PFSK-1 (cell line): Measurements from ENCODE around the gene SPATA31D4. TPM values are rescaled to one million over a fixed set of nuclear protein-coding genes. Genes with fewer than 3 reads are reported as not detected.
"Not testable (repeated sequence)": the region's sequence is repeated elsewhere in the genome, so short reads cannot be mapped to it uniquely, and the experiment has no call there.

Experiments
- FOXP2 ChIP-seq: optimal IDR thresholded peaks from 2 replicates; pipeline ENCODE3; 2011; ENCODE audit warnings: borderline replicate concordance, control low read depth, inconsistent platforms; ENCODE audit not compliant: insufficient read depth; ENCODE audit errors: extremely low read length, extremely low read depth
- POLR2AphosphoS5 ChIP-seq: IDR thresholded peaks from 2 replicates; pipeline ENCODE4 v1.6.1; 2012; ENCODE audit warnings: low read depth, mild to moderate bottlenecking, control low read depth, low read length, moderate library complexity
- SIN3A ChIP-seq: IDR thresholded peaks from 2 replicates; pipeline ENCODE4 v1.6.1; 2012; ENCODE audit warnings: mild to moderate bottlenecking, low read length, moderate library complexity, borderline replicate concordance; ENCODE audit not compliant: insufficient read depth
- TAF1 ChIP-seq: IDR thresholded peaks from 2 replicates; pipeline ENCODE4 v1.6.1; 2012; ENCODE audit warnings: low read length, control low read depth, borderline replicate concordance; ENCODE audit not compliant: insufficient read depth
- polyA plus RNA-seq: library from polyadenylated mRNA; unstranded; fragments of >200 nt; gene quantifications from one replicate; pipeline ENCODE4 v1.2.1, GENCODE V29; 2012; ENCODE audit warnings: low read depth, missing spikeins; ENCODE audit not compliant: insufficient read length
- TF ChIP-seq, protein P1 (sequence below), 2 experiments: IDR thresholded peaks; 2 replicates each; pipeline versions ENCODE4 v1.6.1 to v1.8.0; 2011 to 2012; ENCODE audit warnings: low read depth in 2 of 2, low read length in 2 of 2, control low read depth in 1 of 2, inconsistent platforms in 1 of 2, mild to moderate bottlenecking in 1 of 2, moderate library complexity in 1 of 2; ENCODE audit not compliant: insufficient read depth in 1 of 2

Gene SPATA31D4
- not detected for polyA plus RNA-seq

GRCh38 chr9:81928305-81928704 is at the start of gene SPATA31D4:
Gene SPATA31D4 (plus strand): TSS chr9:81928428. CDS start chr9:81928514, 86 bp downstream.
- TF ChIP-seq TAF1, SIN3A: not testable (repeated sequence)
- TF ChIP-seq, protein P1, sequence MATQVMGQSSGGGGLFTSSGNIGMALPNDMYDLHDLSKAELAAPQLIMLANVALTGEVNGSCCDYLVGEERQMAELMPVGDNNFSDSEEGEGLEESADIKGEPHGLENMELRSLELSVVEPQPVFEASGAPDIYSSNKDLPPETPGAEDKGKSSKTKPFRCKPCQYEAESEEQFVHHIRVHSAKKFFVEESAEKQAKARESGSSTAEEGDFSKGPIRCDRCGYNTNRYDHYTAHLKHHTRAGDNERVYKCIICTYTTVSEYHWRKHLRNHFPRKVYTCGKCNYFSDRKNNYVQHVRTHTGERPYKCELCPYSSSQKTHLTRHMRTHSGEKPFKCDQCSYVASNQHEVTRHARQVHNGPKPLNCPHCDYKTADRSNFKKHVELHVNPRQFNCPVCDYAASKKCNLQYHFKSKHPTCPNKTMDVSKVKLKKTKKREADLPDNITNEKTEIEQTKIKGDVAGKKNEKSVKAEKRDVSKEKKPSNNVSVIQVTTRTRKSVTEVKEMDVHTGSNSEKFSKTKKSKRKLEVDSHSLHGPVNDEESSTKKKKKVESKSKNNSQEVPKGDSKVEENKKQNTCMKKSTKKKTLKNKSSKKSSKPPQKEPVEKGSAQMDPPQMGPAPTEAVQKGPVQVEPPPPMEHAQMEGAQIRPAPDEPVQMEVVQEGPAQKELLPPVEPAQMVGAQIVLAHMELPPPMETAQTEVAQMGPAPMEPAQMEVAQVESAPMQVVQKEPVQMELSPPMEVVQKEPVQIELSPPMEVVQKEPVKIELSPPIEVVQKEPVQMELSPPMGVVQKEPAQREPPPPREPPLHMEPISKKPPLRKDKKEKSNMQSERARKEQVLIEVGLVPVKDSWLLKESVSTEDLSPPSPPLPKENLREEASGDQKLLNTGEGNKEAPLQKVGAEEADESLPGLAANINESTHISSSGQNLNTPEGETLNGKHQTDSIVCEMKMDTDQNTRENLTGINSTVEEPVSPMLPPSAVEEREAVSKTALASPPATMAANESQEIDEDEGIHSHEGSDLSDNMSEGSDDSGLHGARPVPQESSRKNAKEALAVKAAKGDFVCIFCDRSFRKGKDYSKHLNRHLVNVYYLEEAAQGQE (IDR thresholded peaks at IDR 0.05; ENCODE audit: insufficient read depth in 1 of 2, low read depth in 2 of 2, low read length in 2 of 2): not testable (repeated sequence)

GRCh38 chr9:81878530-81878929 is 49.7 kb upstream of the SPATA31D4 start:
- TF ChIP-seq, protein P1 (IDR thresholded peaks at IDR 0.05; ENCODE audit: insufficient read depth in 1 of 2, low read depth in 2 of 2, low read length in 2 of 2): no peak
- TF ChIP-seq TAF1: no peak
- no peak for TF ChIP-seq FOXP2
- TF ChIP-seq POLR2AphosphoS5: no peak
- no peak for TF ChIP-seq SIN3A

- TF ChIP-seq SIN3A: no peak
- no peak for TF ChIP-seq TAF1
- no peak for TF ChIP-seq FOXP2
Observed at GRCh38 chr9:81879501-81879916, 48.7 kb upstream of the SPATA31D4 start.

DNA sequence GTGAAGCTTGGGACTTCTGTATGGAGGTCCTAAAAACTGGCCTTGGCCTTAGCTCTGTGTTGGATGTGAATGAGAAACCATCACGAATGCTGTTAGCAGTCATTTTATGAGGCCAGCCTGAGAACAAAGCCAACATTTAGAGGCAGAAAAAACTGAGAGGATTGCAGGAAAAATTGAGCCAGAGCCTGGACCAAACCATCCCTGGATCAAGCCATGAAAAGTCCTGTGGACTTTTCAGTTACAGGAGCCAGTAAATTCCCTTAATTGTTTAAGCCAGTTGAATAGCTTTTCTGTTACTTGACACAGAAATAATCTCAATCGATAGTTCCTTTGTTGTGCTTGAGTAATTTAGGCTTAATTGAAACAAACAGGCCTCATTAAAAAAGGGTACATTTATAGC is 42.6 kb upstream of the SPATA31D4 start:
- TF ChIP-seq TAF1 (no peak), SIN3A (no peak), POLR2AphosphoS5 (no peak), FOXP2 (no peak)
- TF ChIP-seq, protein P1 (IDR thresholded peaks at IDR 0.05; ENCODE audit: insufficient read depth in 1 of 2, low read depth in 2 of 2, low read length in 2 of 2): no peak

- no peak for TF ChIP-seq SIN3A
- TF ChIP-seq TAF1: no peak
- TF ChIP-seq, protein P1 (IDR thresholded peaks at IDR 0.05; ENCODE audit: insufficient read depth in 1 of 2, low read depth in 2 of 2, low read length in 2 of 2): no peak
Observed at GRCh38 chr9:81886665-81887064, 41.6 kb upstream of the SPATA31D4 start.

GRCh38 chr9:81890104-81890503 is 38.1 kb upstream of the SPATA31D4 start:
- TF ChIP-seq SIN3A: no peak
